Stimulated activated CD8-positive, alpha-beta memory T cell treated with anti-CD3 and anti-CD28 coated beads, Interleukin-7, amount 100 ng/mL, for 48 hours (primary cell): ENCODE results near the gene OR8G1.
"Not testable (repeated sequence)": the region's sequence is repeated elsewhere in the genome, so short reads cannot be mapped to it uniquely, and the experiment has no call there.

Experiments used
- DNase-seq, 2 donors: peaks; one replicate each; pipeline ENCODE4 v3.0.0-alpha.2; 2020; ENCODE audit warnings: low read depth in 1 of 2; ENCODE audit errors: extremely low read depth in 1 of 2

Gene OR8G1

DNA sequence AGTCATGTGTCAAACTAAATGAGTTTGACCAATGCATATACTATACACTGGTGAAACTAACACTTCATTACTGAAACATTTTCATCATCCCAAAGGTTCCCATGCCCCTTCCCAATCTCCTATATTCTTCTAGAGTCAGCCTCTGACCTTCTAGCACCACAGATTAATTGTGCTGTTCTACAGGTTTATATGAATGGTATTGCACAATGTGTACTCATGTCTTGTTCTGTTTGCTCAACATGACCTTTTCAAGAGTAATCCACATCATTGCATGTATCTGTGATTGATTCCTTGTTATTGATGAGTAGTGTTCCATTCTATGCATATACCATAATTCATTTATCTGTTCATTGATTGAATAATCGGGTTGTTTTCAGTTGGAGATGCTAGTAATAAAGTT, 7.5 kb upstream of the OR8G1 start:
- no peak for DNase-seq

GRCh38 chr11:124238512-124238911, 2.4 kb upstream of the OR8G1 start:
- no peak for DNase-seq

DNA sequence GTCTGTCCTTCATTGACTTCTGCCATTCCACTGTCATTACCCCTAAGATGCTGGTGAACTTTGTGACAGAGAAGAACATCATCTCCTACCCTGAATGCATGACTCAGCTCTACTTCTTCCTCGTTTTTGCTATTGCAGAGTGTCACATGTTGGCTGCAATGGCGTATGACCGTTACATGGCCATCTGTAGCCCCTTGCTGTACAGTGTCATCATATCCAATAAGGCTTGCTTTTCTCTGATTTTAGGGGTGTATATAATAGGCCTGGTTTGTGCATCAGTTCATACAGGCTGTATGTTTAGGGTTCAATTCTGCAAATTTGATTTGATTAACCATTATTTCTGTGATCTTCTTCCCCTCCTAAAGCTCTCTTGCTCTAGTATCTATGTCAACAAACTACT, 9.0 kb downstream of the OR8G1 start:
- not testable (repeated sequence) for DNase-seq

DNA sequence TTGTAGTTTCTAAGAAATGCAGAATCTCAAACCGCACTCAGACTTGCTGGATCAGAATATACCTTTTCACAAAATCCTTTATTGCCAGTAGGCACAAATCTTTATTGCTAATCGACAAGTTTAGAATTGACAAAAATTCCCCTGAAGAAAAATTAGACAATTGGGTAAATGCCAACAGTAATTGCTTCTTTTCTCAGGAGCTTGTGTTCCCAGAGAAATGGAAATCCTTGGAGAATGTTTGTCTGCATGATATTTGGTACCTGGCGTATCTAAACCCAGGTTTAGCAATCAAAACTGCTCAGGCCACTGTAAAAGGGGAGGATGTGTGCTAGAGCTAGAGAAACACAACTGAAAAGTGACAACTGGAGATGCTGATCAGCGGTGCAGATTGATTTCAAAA, 15.2 kb downstream of the OR8G1 start, which contains the start of gene OR8G5:
TSS of gene OR8G5 (plus strand) at position 301 of the 400 bp plus-strand sequence. CDS start 8,556 bp downstream, outside the sequence.
- DNase-seq = no peak

DNA sequence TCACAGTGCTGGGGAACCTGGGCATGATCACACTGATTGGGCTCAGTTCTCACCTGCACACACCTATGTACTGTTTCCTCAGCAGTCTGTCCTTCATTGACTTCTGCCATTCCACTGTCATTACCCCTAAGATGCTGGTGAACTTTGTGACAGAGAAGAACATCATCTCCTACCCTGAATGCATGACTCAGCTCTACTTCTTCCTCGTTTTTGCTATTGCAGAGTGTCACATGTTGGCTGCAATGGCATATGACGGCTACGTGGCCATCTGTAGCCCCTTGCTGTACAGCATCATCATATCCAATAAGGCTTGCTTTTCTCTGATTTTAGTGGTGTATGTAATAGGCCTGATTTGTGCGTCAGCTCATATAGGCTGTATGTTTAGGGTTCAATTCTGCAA, 24.1 kb downstream of the OR8G1 start:
- DNase-seq = not testable (repeated sequence)

DNA sequence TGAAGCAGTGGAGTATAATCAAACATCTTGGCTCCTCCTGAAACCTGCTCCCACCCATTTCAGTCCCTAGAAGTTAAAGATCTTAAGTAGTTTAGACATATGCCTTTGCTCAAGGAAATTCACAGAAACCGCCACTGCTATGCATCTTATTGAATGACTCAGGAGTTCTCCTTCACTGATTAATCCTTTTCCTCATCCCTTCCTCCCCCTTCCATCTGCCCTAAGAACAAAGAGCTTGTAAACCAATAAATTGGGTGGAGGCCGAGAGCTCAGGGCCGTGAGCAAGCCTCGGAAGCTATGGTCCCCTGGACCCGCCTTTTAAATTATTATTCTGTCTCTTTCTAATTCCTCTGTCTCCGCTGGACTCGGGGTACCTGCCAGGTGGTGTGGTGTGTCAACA, 30.0 kb downstream of the OR8G1 start:
- not testable (repeated sequence) for DNase-seq

DNA sequence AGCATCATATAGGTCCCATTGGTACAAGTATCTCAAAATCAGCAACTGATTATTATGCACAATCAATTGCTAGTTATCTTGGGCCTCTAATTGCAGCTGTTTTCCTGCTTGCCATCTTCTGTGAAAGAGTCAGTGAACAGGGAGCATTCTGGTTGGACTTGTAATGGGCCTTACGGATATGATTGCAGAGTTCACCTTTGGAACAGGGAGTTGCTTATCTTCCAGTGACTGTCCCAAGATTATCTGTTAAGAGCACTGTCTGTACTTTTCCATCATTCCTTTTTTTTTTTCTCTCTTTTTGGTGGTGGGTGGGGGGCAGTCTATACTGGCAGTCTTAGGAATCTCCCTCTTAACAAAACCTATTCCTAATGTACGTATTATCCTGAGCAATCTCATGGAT, 33.1 kb downstream of the OR8G1 start:
- DNase-seq = no peak

GRCh38 chr11:124276081-124276480, 35.2 kb downstream of the OR8G1 start:
- no peak for DNase-seq

DNA sequence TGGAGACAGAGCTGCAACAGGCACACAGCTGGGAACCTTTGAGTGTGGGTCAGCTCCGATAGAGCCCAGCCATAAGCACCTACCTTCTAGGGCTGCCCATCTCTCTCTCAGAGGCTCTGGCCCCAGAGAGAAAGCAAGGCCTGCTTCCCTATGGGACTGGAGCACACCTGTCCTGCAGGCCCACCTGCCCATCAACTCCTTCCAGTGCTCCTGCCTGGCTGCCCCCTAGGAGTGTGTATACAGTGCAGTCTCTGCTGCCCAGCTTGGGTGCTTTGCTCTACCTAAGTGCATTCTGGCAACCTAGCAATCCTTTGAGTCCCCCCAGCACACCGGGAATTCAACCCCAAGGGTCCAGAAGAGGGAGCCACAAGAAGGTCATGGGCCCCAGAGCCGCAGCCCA, 36.3 kb downstream of the OR8G1 start:
- DNase-seq = no peak

GRCh38 chr11:124277804-124278203, 36.9 kb downstream of the OR8G1 start:
- DNase-seq = no peak

DNA sequence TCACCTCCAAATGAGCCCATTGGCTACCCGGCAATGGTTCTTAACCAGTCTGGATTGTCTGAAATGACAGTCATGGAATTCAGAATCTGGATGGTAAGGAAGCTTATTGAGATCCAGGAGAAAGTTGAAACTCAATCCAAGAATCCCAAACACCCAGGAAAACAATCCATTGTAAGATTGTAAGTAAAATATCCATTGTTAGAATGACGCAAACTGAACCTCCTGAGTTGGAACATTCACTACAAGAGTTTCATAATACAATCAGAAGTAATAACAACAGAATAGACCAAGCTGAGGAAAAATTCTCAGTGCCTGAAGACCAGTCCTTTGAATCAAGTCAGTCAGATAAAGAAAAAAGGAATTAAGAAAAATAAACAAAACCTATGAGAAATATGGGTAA, 37.4 kb downstream of the OR8G1 start:
- no peak for DNase-seq

DNA sequence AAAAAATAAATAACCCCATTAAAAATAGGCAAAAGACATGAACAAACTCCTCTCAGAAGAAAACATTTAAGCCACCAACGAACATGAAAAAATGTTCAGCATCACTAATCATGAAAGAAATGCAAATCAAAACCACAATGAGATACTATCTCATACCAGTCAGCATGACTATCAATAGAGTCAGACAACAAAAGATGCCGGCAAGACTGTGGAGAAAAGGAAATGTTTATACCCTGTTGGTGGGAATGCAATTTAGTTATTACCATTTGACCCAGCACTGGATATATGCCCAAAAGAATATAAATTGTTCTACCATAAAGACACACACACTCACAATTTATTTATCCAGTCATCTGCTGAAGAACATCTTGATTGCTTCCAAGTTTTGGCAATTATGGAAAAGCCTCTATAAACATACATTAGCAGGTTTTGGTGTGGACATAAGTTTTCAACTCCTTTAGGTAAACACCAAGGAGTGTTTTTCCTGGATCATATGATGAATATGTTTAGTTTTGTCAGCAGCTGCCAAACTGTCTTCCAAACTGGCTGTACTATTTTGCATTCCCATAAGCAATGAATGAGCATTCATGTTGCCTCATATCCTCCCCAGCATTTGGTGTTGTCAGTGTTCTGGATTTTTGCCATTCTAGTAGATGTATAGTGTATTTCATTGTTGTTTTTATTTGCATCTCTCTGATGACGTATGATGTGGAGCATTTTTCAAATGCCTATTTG, 44.9 kb downstream of the OR8G1 start:
- no peak for DNase-seq

DNA sequence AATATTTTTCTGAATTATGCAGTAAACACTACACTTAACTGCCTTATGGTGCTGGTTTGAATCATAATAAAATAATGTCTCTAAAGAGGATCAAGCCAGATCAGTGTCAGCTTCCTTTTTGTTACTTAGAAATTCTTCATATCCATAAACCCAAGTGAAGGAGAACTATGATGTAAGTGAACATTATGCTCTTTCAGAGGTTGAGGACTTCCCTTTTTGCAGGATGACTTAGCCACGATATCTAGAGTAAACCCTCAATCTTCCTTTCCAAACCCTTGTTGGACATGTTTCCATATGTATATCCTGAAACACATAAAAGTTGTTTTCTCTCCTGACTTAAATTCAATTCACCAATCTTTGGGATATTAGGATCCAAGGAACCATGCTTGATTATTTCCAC, 53.8 kb downstream of the OR8G1 start:
- no peak for DNase-seq

DNA sequence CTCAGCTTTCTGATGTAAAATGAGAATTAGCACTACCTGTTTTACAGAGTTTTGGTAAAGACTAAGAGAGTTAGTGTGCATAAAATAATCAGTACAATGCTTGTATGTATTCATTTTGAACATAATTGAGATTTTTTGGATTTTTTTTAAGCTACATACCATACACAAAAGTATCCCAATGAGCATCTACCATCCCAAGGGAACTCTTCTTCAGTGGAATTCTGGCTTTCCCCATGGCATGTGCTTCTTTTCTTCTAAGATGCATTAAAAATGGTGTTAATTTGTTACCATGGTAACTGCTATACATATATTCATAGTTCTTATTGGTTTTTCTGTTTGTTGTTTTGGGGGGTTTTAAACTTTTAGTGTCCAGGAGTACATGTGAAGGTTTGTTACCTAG, 55.1 kb downstream of the OR8G1 start:
- no peak for DNase-seq

- no peak for DNase-seq
Measured at GRCh38 chr11:124297921-124298320, 57.0 kb downstream of the OR8G1 start.

- no peak for DNase-seq
Measured at GRCh38 chr11:124301548-124301947, 60.7 kb downstream of the OR8G1 start.

DNA sequence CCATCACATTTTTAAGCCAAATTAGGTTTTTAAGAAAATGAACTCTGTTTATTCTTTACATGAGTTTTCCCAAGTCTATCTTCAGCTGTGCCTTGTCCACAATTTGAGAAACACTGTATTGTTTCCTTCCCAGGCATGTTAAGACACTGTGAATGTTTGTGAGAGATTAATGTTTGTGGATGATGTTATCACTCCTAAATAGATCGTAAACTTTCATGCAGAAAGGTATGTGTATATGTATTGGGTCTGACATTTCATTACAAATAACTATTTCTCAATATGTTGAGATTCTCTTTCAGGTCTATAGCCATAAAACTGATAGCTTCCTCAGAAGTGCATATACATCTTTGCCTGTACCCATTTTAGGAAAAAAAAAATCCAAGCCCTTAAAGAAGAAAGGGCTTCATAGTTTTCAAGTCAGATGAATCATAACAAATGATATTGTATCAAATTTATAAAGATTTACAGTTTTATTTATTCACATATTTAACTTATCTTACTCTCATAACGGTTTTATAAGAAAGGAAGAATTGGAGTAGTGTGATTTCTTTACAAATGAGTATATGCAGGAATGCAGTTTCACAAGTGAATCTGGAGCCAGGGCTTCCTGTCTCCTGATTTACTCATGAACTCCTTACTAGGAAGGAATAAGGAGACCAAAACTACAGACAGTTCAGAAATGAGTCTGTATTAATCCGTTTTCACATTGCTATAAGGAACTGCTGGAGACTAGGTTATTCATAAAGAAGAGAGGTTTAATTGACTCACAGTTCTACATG, 61.6 kb downstream of the OR8G1 start:
- no peak for DNase-seq
